ENCODE data around the gene LCN12.

Gene LCN12

DNA sequence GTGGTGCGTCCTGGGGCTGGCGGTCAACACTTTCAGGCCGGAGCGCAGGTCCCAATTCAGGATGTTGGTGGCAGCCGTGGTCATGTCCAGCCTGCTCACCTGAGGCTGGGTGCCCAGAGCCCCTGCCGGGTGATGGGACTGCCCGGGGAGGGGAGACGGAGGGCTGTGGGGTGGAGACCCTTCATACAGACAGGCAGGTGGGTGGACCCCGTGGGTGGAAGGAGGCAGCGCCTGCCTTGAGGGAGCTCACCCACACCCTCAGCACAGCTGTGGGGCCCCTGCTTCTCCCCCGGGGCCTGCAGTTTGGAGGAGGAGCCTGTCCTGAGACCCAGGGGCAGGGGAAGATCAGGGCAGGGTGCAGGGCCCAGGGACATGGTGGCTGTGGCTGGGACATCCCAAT is 18.3 kb downstream of the LCN12 start:
- Histone ChIP-seq H3K27ac (ENCODE audit: low read depth, low read length) (no peak overlapping the region), H2AFZ (ENCODE audit: low read depth, low read length, severe bottlenecking) (no peak overlapping the region), H3K79me2 (ENCODE audit: insufficient read depth, low read length) (no peaks in the 10 kb centered on the region), H3K4me2 (ENCODE audit: low read depth, low read length, poor library complexity, severe bottlenecking) (no peak overlapping the region), H4K20me1 (ENCODE audit: low read depth, low read length) (no peaks in the 10 kb centered on the region), H3K4me3 (ENCODE audit: insufficient read depth, low read length, poor library complexity, severe bottlenecking) (no peak overlapping the region), H3K9me2 (replicated peaks; ENCODE audit: insufficient read depth, low read length) (no peaks in the 10 kb centered on the region), H3K27me3 (ENCODE audit: low read length) (no peaks in the 10 kb centered on the region), H3K9me3 (ENCODE audit: insufficient read depth, low read length) (no peaks in the 10 kb centered on the region), H3K9ac (ENCODE audit: low read length) (no peak overlapping the region), H3F3A (ENCODE audit: insufficient read depth) (no peaks in the 10 kb centered on the region), H3K36me3 (ENCODE audit: low read length) (no peaks in the 10 kb centered on the region)
- TF ChIP-seq, protein P1, sequence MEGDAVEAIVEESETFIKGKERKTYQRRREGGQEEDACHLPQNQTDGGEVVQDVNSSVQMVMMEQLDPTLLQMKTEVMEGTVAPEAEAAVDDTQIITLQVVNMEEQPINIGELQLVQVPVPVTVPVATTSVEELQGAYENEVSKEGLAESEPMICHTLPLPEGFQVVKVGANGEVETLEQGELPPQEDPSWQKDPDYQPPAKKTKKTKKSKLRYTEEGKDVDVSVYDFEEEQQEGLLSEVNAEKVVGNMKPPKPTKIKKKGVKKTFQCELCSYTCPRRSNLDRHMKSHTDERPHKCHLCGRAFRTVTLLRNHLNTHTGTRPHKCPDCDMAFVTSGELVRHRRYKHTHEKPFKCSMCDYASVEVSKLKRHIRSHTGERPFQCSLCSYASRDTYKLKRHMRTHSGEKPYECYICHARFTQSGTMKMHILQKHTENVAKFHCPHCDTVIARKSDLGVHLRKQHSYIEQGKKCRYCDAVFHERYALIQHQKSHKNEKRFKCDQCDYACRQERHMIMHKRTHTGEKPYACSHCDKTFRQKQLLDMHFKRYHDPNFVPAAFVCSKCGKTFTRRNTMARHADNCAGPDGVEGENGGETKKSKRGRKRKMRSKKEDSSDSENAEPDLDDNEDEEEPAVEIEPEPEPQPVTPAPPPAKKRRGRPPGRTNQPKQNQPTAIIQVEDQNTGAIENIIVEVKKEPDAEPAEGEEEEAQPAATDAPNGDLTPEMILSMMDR (IDR thresholded peaks at IDR 0.05; ENCODE audit: insufficient read depth, low read length, poor library complexity, severe bottlenecking): no peak
- TF ChIP-seq EZH2phosphoT487 (conservative IDR thresholded peaks at IDR 0.05; ENCODE audit: low read length): no peak

DNA sequence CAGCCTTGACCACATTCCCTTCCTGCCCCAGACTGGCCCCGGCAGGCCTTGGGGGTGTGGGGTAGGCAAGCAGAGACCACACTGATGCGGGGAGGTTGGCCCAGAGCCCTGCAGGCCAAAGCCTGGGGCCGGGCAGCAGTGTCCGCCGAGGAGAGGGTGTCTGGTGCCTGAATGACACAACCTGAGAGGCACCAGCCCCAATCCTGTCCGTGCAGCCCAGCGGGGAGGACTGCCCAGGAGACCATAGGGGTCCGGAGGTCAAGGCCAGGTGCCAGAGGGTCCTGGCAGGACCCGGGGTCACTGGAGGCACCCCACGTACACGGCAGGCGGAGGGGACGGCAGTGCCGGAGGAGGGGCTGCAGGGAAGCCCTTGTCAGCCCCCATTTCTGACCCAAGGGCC is 19.7 kb downstream of the LCN12 start:
- Histone ChIP-seq H3K27me3 (ENCODE audit: low read length) (no peaks in the 10 kb centered on the region), H3K4me3 (ENCODE audit: insufficient read depth, low read length, poor library complexity, severe bottlenecking) (no peak overlapping the region), H3K79me2 (ENCODE audit: insufficient read depth, low read length) (no peaks in the 10 kb centered on the region), H3K4me2 (ENCODE audit: low read depth, low read length, poor library complexity, severe bottlenecking) (no peak overlapping the region), H3K9me2 (replicated peaks; ENCODE audit: insufficient read depth, low read length) (no peaks in the 10 kb centered on the region), H3K9me3 (ENCODE audit: insufficient read depth, low read length) (no peaks in the 10 kb centered on the region), H3K27ac (ENCODE audit: low read depth, low read length) (no peak overlapping the region), H2AFZ (ENCODE audit: low read depth, low read length, severe bottlenecking) (no peak overlapping the region), H3K36me3 (ENCODE audit: low read length) (no peaks in the 10 kb centered on the region), H3K9ac (ENCODE audit: low read length) (no peak overlapping the region), H3F3A (ENCODE audit: insufficient read depth) (no peaks in the 10 kb centered on the region), H4K20me1 (ENCODE audit: low read depth, low read length) (no peaks in the 10 kb centered on the region)
- TF ChIP-seq, protein P1 (IDR thresholded peaks at IDR 0.05; ENCODE audit: insufficient read depth, low read length, poor library complexity, severe bottlenecking): no peak
- no peak for TF ChIP-seq EZH2phosphoT487 (conservative IDR thresholded peaks at IDR 0.05; ENCODE audit: low read length)

DNA sequence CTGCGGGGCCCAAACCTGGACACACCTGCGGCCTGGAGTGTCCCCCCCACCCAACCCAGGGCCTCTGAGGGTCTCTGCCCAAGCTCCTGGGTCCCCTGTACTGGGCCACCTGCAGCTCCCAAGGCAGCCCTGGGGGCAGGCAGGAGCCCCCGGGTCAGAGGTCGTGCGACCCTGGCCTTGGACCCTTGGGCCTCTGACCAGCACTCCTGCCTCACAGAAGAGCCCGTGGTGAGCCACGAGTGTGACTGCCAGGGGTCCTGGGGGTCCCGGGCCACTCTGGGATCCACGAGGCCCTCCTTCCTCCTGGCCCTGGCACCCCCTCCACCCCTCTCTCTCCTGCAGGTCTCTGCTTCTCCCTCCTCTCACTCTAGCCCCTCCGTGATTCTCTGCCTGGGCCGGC is 20.3 kb downstream of the LCN12 start:
- H3F3A ChIP-seq (ENCODE audit: insufficient read depth): no peaks in the 10 kb centered on the region
- H3K79me2 ChIP-seq (ENCODE audit: insufficient read depth, low read length): no peaks in the 10 kb centered on the region
- H3K27ac ChIP-seq (ENCODE audit: low read depth, low read length): no peak overlapping the region
- no peaks in the 10 kb centered on the region for H3K9me3 ChIP-seq (ENCODE audit: insufficient read depth, low read length)
- no peak overlapping the region for H3K9ac ChIP-seq (ENCODE audit: low read length)
- no peaks in the 10 kb centered on the region for H3K36me3 ChIP-seq (ENCODE audit: low read length)
- H3K4me3 ChIP-seq (ENCODE audit: insufficient read depth, low read length, poor library complexity, severe bottlenecking): no peak overlapping the region
- H3K9me2 ChIP-seq (replicated peaks; ENCODE audit: insufficient read depth, low read length): no peaks in the 10 kb centered on the region
- no peaks in the 10 kb centered on the region for H3K27me3 ChIP-seq (ENCODE audit: low read length)
- TF ChIP-seq EZH2phosphoT487 (conservative IDR thresholded peaks at IDR 0.05; ENCODE audit: low read length): no peak
- TF ChIP-seq, protein P1 (IDR thresholded peaks at IDR 0.05; ENCODE audit: insufficient read depth, low read length, poor library complexity, severe bottlenecking): no peak
- H4K20me1 ChIP-seq (ENCODE audit: low read depth, low read length): no peaks in the 10 kb centered on the region
- no peak overlapping the region for H2AFZ ChIP-seq (ENCODE audit: low read depth, low read length, severe bottlenecking)
- no peak overlapping the region for H3K4me2 ChIP-seq (ENCODE audit: low read depth, low read length, poor library complexity, severe bottlenecking)

Data from SU-DHL-6 (cell line).